ENCODE measurements around the gene TTLL10. TPM values are rescaled to one million over a fixed set of nuclear protein-coding genes. Genes with fewer than 3 reads are reported as not detected.

The TTLL10 gene
- total and polyA plus RNA-seq, 4 donors: not detected

GRCh38 chr1:1204425-1204920 is 30.8 kb downstream of the TTLL10 start:
- WGBS: 83% methylated on average over 8 of the region's 8 CpGs
- TF ChIP-seq RXRA (IDR thresholded peaks at IDR 0.05): no peak
- TF ChIP-seq ATF3 (IDR thresholded peaks at IDR 0.05): no peak
- TF ChIP-seq, protein P1, sequence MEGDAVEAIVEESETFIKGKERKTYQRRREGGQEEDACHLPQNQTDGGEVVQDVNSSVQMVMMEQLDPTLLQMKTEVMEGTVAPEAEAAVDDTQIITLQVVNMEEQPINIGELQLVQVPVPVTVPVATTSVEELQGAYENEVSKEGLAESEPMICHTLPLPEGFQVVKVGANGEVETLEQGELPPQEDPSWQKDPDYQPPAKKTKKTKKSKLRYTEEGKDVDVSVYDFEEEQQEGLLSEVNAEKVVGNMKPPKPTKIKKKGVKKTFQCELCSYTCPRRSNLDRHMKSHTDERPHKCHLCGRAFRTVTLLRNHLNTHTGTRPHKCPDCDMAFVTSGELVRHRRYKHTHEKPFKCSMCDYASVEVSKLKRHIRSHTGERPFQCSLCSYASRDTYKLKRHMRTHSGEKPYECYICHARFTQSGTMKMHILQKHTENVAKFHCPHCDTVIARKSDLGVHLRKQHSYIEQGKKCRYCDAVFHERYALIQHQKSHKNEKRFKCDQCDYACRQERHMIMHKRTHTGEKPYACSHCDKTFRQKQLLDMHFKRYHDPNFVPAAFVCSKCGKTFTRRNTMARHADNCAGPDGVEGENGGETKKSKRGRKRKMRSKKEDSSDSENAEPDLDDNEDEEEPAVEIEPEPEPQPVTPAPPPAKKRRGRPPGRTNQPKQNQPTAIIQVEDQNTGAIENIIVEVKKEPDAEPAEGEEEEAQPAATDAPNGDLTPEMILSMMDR (IDR thresholded peaks at IDR 0.05; ENCODE audit: low read depth, low read length, missing input control): no peak
- no peak for TF ChIP-seq FOXA2 (IDR thresholded peaks at IDR 0.05)
- no peak for TF ChIP-seq NR2F2 (IDR thresholded peaks at IDR 0.05)
- no peak for TF ChIP-seq HNF4G (IDR thresholded peaks at IDR 0.05)
- TF ChIP-seq GABPA (IDR thresholded peaks at IDR 0.05 in 1 of 2, conservative IDR thresholded peaks at IDR 0.05 in 1 of 2): no peak
- no peak for TF ChIP-seq SP1 (IDR thresholded peaks at IDR 0.05)
- no peak for TF ChIP-seq ZBTB33 (IDR thresholded peaks at IDR 0.05)
- no peak for TF ChIP-seq FOXA1 (IDR thresholded peaks at IDR 0.05)
- no peak for TF ChIP-seq TAF1 (conservative IDR thresholded peaks at IDR 0.05)
- no peak for TF ChIP-seq MAX (IDR thresholded peaks at IDR 0.05)
- TF ChIP-seq JUND (IDR thresholded peaks at IDR 0.05): no peak
- no peak for TF ChIP-seq RAD21 (IDR thresholded peaks at IDR 0.05)
- no peak for TF ChIP-seq YY1 (IDR thresholded peaks at IDR 0.05)
- TF ChIP-seq, protein P2, sequence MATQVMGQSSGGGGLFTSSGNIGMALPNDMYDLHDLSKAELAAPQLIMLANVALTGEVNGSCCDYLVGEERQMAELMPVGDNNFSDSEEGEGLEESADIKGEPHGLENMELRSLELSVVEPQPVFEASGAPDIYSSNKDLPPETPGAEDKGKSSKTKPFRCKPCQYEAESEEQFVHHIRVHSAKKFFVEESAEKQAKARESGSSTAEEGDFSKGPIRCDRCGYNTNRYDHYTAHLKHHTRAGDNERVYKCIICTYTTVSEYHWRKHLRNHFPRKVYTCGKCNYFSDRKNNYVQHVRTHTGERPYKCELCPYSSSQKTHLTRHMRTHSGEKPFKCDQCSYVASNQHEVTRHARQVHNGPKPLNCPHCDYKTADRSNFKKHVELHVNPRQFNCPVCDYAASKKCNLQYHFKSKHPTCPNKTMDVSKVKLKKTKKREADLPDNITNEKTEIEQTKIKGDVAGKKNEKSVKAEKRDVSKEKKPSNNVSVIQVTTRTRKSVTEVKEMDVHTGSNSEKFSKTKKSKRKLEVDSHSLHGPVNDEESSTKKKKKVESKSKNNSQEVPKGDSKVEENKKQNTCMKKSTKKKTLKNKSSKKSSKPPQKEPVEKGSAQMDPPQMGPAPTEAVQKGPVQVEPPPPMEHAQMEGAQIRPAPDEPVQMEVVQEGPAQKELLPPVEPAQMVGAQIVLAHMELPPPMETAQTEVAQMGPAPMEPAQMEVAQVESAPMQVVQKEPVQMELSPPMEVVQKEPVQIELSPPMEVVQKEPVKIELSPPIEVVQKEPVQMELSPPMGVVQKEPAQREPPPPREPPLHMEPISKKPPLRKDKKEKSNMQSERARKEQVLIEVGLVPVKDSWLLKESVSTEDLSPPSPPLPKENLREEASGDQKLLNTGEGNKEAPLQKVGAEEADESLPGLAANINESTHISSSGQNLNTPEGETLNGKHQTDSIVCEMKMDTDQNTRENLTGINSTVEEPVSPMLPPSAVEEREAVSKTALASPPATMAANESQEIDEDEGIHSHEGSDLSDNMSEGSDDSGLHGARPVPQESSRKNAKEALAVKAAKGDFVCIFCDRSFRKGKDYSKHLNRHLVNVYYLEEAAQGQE (IDR thresholded peaks at IDR 0.05): no peak
- H3K27me3 ChIP-seq (ENCODE audit: control insufficient read depth in 4 of 4, insufficient read depth in 4 of 4, low read length in 3 of 4): peaks cover 0 to 8% (median 0%) of the 10 kb centered on the region in 4 donors
- peaks cover 0 to 9% (median 4%) of the 10 kb centered on the region in 4 donors for H3K4me1 ChIP-seq (ENCODE audit: control insufficient read depth in 4 of 4, insufficient read depth in 4 of 4, low read length in 3 of 4)
- no peak overlapping the region for H3K27ac ChIP-seq (ENCODE audit: low read depth in 1 of 2, low read length in 2 of 2)
- H3K36me3 ChIP-seq (ENCODE audit: control insufficient read depth in 4 of 4, insufficient read depth in 3 of 4, low read depth in 1 of 4, low read length in 3 of 4): no peaks in the 10 kb centered on the region
- DNase-seq (ENCODE audit: low spot score): no peak
- no peak overlapping the region for H3K4me3 ChIP-seq (ENCODE audit: low read depth in 1 of 3, low read length in 3 of 3)
- no peaks in the 10 kb centered on the region for H3K9me3 ChIP-seq (ENCODE audit: control insufficient read depth in 4 of 4, low read length in 3 of 4)
- no peak overlapping the region for H3K9ac ChIP-seq (ENCODE audit: low read depth in 1 of 2, low read length in 2 of 2)

Measured in liver (tissue), 9 donors.